Pancreas (tissue), 10 donors: ENCODE results near the gene COL4A1. TPM values are rescaled to one million over a fixed set of nuclear protein-coding genes. Genes with fewer than 3 reads are reported as not detected.

Experiments used
- ATAC-seq, 4 donors: fragments of 200-7000 bp; cut with Tn5 transposase; one replicate each; pipeline versions ENCODE4 v1.8.0 to v1.9.1; 2020; ENCODE audit warnings: mild to moderate bottlenecking in 4 of 4, moderate library complexity in 4 of 4
- DNase-seq, 6 donors: peaks; one replicate each; pipeline ENCODE4 v3.0.0-alpha.2; 2020
- FAIRE-seq: peaks from 2 replicates; lab custom pipeline; 2012; peaks lifted over from hg19 to GRCh38; lab: Jason Lieb, UNC
- H3K27ac ChIP-seq, 4 donors: fragments of 200-600 bp; sonication (generic); 1 replicate in 3 of 4; 2 replicates in 1 of 4; pipeline versions ENCODE4 v1.5.0 to v1.8.0; 2020
- H3K27me3 ChIP-seq, 4 donors: fragments of 200-600 bp; one replicate each; pipeline ENCODE4 v1.8.0; 2021
- H3K36me3 ChIP-seq, 3 donors: fragments of 200-600 bp; sonication (generic) in 1 of 3; one replicate each; pipeline versions ENCODE4 v1.5.0 to v1.8.0; 2020 to 2021
- H3K4me1 ChIP-seq, 3 donors: fragments of 200-600 bp; one replicate each; pipeline ENCODE4 v1.8.0; 2021
- H3K4me3 ChIP-seq, 4 donors: fragments of 200-600 bp; sonication (generic) in 2 of 4; one replicate each; pipeline versions ENCODE4 v1.5.0 to v1.8.0; 2020 to 2021
- H3K9me3 ChIP-seq, 4 donors: fragments of 200-600 bp; one replicate each; pipeline ENCODE4 v1.8.0; 2021
- WGBS, 2 donors: extraction: QIAGEN DNeasy Blood & Tissue Kit; methylation state at CpG; one replicate each; pipeline ENCODE4 v1.1.7; 2013; 5-methylcytosine and 5-hydroxymethylcytosine counted together
- intact Hi-C, 3 donors: fragments of 100-400 bp; cut with DNase I; formaldehyde crosslinking; loops; one replicate each; pipeline versions ENCODE4 v1.11.1 to v1.14.2; 2022
- polyA plus RNA-seq, 2 donors: library from polyadenylated mRNA; stranded (reverse); fragments of 200-250 nt; gene quantifications; one replicate each; pipeline ENCODE4 v1.2.3, GENCODE V29; 2013
- total RNA-seq, 6 donors: library from RNA; stranded (reverse); fragmentation: NEBNext Ultra II Directional in 4 of 6; extraction: Animal tissue kit (Norgen Biotek cat#: 25700) in 4 of 6; gene quantifications; one replicate each; pipeline versions ENCODE4 v1.2.1 to v1.2.4, GENCODE V29; 2021 to 2023
- TF ChIP-seq, protein P1 (sequence below), 4 donors: fragments of 200-600 bp; sonication (generic) in 3 of 4; IDR thresholded peaks; one replicate each; pipeline versions ENCODE4 v1.5.0 to v1.8.0; 2021; ENCODE audit warnings: antibody characterized with exemption in 4 of 4
- donor health status: healthy with polysubstance abuse.
- donor health status: DM: no; HTN: no; CAD: no; lungs with moderate emphysema.
- donor health status: DM: no; HTN: no; CAD: no.
- donor health status: control.
- donor health status: control.
- donor health status: Bipolar disorder and iron deficiency.
- donor health status: DM: yes; HTN: yes; CAD: no.
- donor health status: DM: no; HTN: no; CAD: no.
- donor health status: DM: no; HTN: no; CAD: no.
- donor health status: DM: yes; HTN: yes; CAD: no.

The COL4A1 gene
- total and polyA plus RNA-seq, 8 donors: 20.7 to 167 (median 35.6) TPM

DNA sequence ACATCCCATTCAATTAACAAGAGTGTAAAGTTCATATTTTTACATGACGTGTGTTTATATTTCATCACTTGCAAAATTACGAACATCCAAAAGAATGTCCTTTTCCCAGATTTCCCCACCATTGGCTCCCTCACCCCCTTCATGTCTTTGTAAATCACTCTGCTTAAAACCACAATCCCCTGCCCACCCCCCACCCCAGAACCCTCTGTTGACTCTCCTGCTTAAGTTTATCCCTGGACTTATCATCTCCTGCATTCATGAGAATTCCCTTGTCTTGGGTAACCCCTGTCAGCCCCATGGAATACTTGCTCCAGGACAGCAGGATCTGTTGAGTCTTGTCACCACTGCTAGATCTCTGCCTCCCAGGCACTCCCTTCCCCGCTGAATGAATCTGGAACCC, 109.9 kb downstream of the COL4A1 start:
- no peaks in the 10 kb centered on the region for H3K9me3 ChIP-seq
- no peak overlapping the region for H3K4me3 ChIP-seq
- H3K4me1 ChIP-seq: no peaks in the 10 kb centered on the region
- WGBS, 2 donors: 78 to 84% methylated on average over 3 of the region's 3 CpGs
- TF ChIP-seq, protein P1, sequence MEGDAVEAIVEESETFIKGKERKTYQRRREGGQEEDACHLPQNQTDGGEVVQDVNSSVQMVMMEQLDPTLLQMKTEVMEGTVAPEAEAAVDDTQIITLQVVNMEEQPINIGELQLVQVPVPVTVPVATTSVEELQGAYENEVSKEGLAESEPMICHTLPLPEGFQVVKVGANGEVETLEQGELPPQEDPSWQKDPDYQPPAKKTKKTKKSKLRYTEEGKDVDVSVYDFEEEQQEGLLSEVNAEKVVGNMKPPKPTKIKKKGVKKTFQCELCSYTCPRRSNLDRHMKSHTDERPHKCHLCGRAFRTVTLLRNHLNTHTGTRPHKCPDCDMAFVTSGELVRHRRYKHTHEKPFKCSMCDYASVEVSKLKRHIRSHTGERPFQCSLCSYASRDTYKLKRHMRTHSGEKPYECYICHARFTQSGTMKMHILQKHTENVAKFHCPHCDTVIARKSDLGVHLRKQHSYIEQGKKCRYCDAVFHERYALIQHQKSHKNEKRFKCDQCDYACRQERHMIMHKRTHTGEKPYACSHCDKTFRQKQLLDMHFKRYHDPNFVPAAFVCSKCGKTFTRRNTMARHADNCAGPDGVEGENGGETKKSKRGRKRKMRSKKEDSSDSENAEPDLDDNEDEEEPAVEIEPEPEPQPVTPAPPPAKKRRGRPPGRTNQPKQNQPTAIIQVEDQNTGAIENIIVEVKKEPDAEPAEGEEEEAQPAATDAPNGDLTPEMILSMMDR (IDR thresholded peaks at IDR 0.05): no peak
- peaks cover 0 to 4% (median 0%) of the 10 kb centered on the region in 3 donors for H3K36me3 ChIP-seq
- intact Hi-C loops: no loop called here
- no peak overlapping the region for H3K27ac ChIP-seq
- no peaks in the 10 kb centered on the region for H3K27me3 ChIP-seq
- ATAC-seq (no peak), DNase-seq (no peak), FAIRE-seq (no peak)

- WGBS, 2 donors: 56 to 59% methylated on average over 8 of the region's 8 CpGs
- no peak for FAIRE-seq
- no peak for DNase-seq
- peaks cover 0 to 2% (median 0%) of the 10 kb centered on the region in 3 donors for H3K36me3 ChIP-seq
- no peak overlapping the region for H3K4me3 ChIP-seq
- no peaks in the 10 kb centered on the region for H3K27me3 ChIP-seq
- H3K4me1 ChIP-seq: no peaks in the 10 kb centered on the region
- intact Hi-C loops: no loop called here
- H3K27ac ChIP-seq: no peak overlapping the region
- H3K9me3 ChIP-seq: no peaks in the 10 kb centered on the region
- ATAC-seq: no peak
- TF ChIP-seq, protein P1 (IDR thresholded peaks at IDR 0.05): no peak
Observed at GRCh38 chr13:110195547-110196485, 111.1 kb downstream of the COL4A1 start.

GRCh38 chr13:110194451-110194850, 112.5 kb downstream of the COL4A1 start:
- Histone ChIP-seq H3K9me3 (no peaks in the 10 kb centered on the region), H3K4me1 (no peaks in the 10 kb centered on the region), H3K36me3 (no peaks in the 10 kb centered on the region), H3K4me3 (no peak overlapping the region), H3K27me3 (no peaks in the 10 kb centered on the region), H3K27ac (no peak overlapping the region)
- TF ChIP-seq, protein P1 (IDR thresholded peaks at IDR 0.05): no peak
- ATAC-seq (no peak), DNase-seq (no peak), FAIRE-seq (no peak)
- WGBS, 2 donors: 59 to 68% methylated on average over 8 of the region's 8 CpGs
- intact Hi-C loops: no loop called here

GRCh38 chr13:110193491-110193890, 113.5 kb downstream of the COL4A1 start:
- H3K9me3 ChIP-seq: no peaks in the 10 kb centered on the region
- WGBS, 2 donors: 71 to 84% methylated on average over 10 of the region's 10 CpGs
- intact Hi-C loops: no loop called here
- ATAC-seq (no peak), DNase-seq (no peak), FAIRE-seq (no peak)
- TF ChIP-seq, protein P1 (IDR thresholded peaks at IDR 0.05): no peak
- H3K36me3 ChIP-seq: no peaks in the 10 kb centered on the region
- H3K4me1 ChIP-seq: no peaks in the 10 kb centered on the region
- H3K27me3 ChIP-seq: no peaks in the 10 kb centered on the region
- H3K4me3 ChIP-seq: no peak overlapping the region
- H3K27ac ChIP-seq: no peak overlapping the region

DNA sequence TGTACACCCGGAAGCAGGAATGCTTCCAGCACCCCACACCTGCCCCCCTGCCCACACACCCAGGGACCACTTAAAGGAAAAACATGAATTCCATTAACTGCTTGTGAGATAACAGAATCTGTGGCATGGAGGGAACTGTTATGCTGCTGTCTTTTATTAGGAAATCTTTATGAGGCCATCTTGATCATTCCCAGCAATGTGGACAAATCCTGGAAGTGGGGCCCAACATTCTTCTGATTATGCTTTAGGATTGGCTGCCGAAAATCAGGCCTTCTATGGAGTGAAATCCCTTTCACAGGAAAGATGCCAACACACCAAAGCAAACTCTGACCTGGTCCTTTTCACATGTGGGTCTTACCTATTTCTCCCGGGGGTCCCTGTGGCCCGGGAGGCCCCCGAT, 114.5 kb downstream of the COL4A1 start:
- Histone ChIP-seq H3K36me3 (no peaks in the 10 kb centered on the region), H3K9me3 (no peaks in the 10 kb centered on the region), H3K4me3 (no peak overlapping the region), H3K27ac (no peak overlapping the region), H3K27me3 (no peaks in the 10 kb centered on the region), H3K4me1 (no peaks in the 10 kb centered on the region)
- intact Hi-C loops: no loop called here
- WGBS, 2 donors: 54 to 68% methylated on average over 5 of the region's 5 CpGs
- DNase-seq (no peak), FAIRE-seq (no peak), ATAC-seq (no peak)
- TF ChIP-seq, protein P1 (IDR thresholded peaks at IDR 0.05): no peak
